CD14-positive monocyte (primary cell): ENCODE results near the gene SSTR4. TPM values are rescaled to one million over a fixed set of nuclear protein-coding genes. Genes with fewer than 3 reads are reported as not detected.
A peak's percentile ranks its signal among the peaks of the same experiment; 100 is the strongest.

Source experiments
- DNase-seq, 3 donors: peaks; one replicate each; pipeline ENCODE4 v3.0.0-alpha.2; 2011 to 2022
- H2AFZ ChIP-seq: 2 replicates; pipeline ENCODE4 v1.6.0; 2012; ENCODE audit warnings: mild to moderate bottlenecking, low read depth, low read length, inconsistent platforms; ENCODE audit not compliant: insufficient read depth, poor library complexity, severe bottlenecking
- H3K27ac ChIP-seq, 2 donors: 1 replicate in 1 of 2; 2 replicates in 1 of 2; pipeline ENCODE4 v1.5.1; 2012 to 2013; ENCODE audit warnings: low read length in 2 of 2, control low read depth in 1 of 2, inconsistent platforms in 1 of 2, low read depth in 1 of 2, mild to moderate bottlenecking in 1 of 2
- H3K27me3 ChIP-seq, 2 donors: one replicate each; pipeline versions ENCODE4 v1.6.0 to v1.6.1; 2011 to 2013; ENCODE audit warnings: low read length in 2 of 2; ENCODE audit not compliant: control insufficient read depth in 2 of 2, insufficient read depth in 2 of 2
- H3K36me3 ChIP-seq, 2 donors: replicated peaks in 1 of 2; 1 replicate in 1 of 2; 2 replicates in 1 of 2; pipeline versions ENCODE4 v1.5.1 to v1.6.1; 2012 to 2013; ENCODE audit warnings: low read length in 2 of 2, control low read depth in 1 of 2, inconsistent platforms in 1 of 2, mild to moderate bottlenecking in 1 of 2; ENCODE audit not compliant: insufficient read depth in 2 of 2, control insufficient read depth in 1 of 2
- H3K4me1 ChIP-seq, 2 donors: 1 replicate in 1 of 2; 2 replicates in 1 of 2; pipeline versions ENCODE4 v1.5.1 to v1.6.1; 2012 to 2013; ENCODE audit warnings: low read length in 2 of 2, control low read depth in 1 of 2, inconsistent platforms in 1 of 2, mild to moderate bottlenecking in 1 of 2, moderate library complexity in 1 of 2; ENCODE audit not compliant: insufficient read depth in 2 of 2, control insufficient read depth in 1 of 2
- H3K4me2 ChIP-seq: replicated peaks from 2 replicates; pipeline ENCODE3; 2012; ENCODE audit warnings: low read length, moderate library complexity, mild to moderate bottlenecking; ENCODE audit not compliant: poor library complexity, severe bottlenecking; ENCODE audit errors: extremely low read depth
- H3K4me3 ChIP-seq, 3 experiments: fragments of 200-600 bp in 1 of 3; sonication (generic) in 1 of 3; replicated peaks in 1 of 3; 1 replicate in 2 of 3; 2 replicates in 1 of 3; pipeline ENCODE4 v1.5.1; 2011 to 2013; ENCODE audit warnings: low read length in 3 of 3, mild to moderate bottlenecking in 3 of 3, control low read depth in 2 of 3, low read depth in 2 of 3, inconsistent platforms in 1 of 3, moderate library complexity in 1 of 3
- H3K79me2 ChIP-seq: 2 replicates; pipeline ENCODE4 v1.6.0; 2012; ENCODE audit warnings: mild to moderate bottlenecking, control low read depth, inconsistent platforms, low read length, moderate library complexity; ENCODE audit not compliant: insufficient read depth
- H3K9ac ChIP-seq: 2 replicates; pipeline ENCODE4 v1.6.0; 2017; ENCODE audit warnings: low read length, mild to moderate bottlenecking; ENCODE audit not compliant: insufficient read depth, poor library complexity, severe bottlenecking
- H3K9me3 ChIP-seq, 2 donors: replicated peaks in 1 of 2; 1 replicate in 1 of 2; 2 replicates in 1 of 2; pipeline versions ENCODE4 v1.5.1 to v1.6.1; 2012 to 2013; ENCODE audit warnings: low read length in 2 of 2, control low read depth in 1 of 2; ENCODE audit not compliant: control insufficient read depth in 1 of 2, insufficient read depth in 1 of 2
- H4K20me1 ChIP-seq: 2 replicates; pipeline ENCODE4 v1.6.0; 2012; ENCODE audit warnings: mild to moderate bottlenecking, low read length, control low read depth, moderate library complexity; ENCODE audit not compliant: insufficient read depth
- H3K27ac Mint-ChIP-seq, 7 donors: one replicate each; pipeline ENCODE4 v1.8.0; 2020; ENCODE audit warnings: mild to moderate bottlenecking in 7 of 7, mixed read lengths in 7 of 7, moderate library complexity in 6 of 7, inconsistent platforms in 2 of 7
- H3K27me3 Mint-ChIP-seq, 3 donors: one replicate each; pipeline ENCODE4 v1.8.0; 2021 to 2022; ENCODE audit warnings: low read depth in 3 of 3, mild to moderate bottlenecking in 3 of 3, mixed read lengths in 3 of 3, moderate library complexity in 3 of 3, inconsistent platforms in 1 of 3
- H3K36me3 Mint-ChIP-seq, 2 donors: one replicate each; pipeline ENCODE4 v1.8.0; 2020; ENCODE audit warnings: mixed read lengths in 2 of 2, inconsistent platforms in 1 of 2, mild to moderate bottlenecking in 1 of 2
- H3K4me1 Mint-ChIP-seq: one replicate; pipeline ENCODE4 v1.8.0; 2020; ENCODE audit warnings: mild to moderate bottlenecking, mixed read lengths
- H3K4me3 Mint-ChIP-seq, 2 donors: one replicate each; pipeline ENCODE4 v1.8.0; 2020; ENCODE audit warnings: mild to moderate bottlenecking in 2 of 2, mixed read lengths in 2 of 2, moderate library complexity in 1 of 2
- H3K9me3 Mint-ChIP-seq, 7 donors: one replicate each; pipeline ENCODE4 v1.8.0; 2020 to 2022; ENCODE audit warnings: mixed read lengths in 7 of 7, mild to moderate bottlenecking in 6 of 7, moderate library complexity in 6 of 7, inconsistent platforms in 2 of 7
- WGBS: methylation state at CpG from one replicate; pipeline ENCODE4 v1.1.5; 2013; ENCODE audit warnings: missing lambda C conversion rate; ENCODE audit not compliant: insufficient coverage; 5-methylcytosine and 5-hydroxymethylcytosine counted together
- intact Hi-C, 2 donors: fragments of 100-400 bp; cut with micrococcal nuclease; formaldehyde crosslinking; loops; one replicate each; pipeline versions ENCODE4 v1.15.0 to v1.15.1; 2023
- polyA plus RNA-seq, 3 donors: library from polyadenylated mRNA; depleted of rRNA in 1 of 3; unstranded in 2 of 3; stranded (reverse) in 1 of 3; fragments of 300-500 nt in 2 of 3; fragments of >200 nt in 1 of 3; fragmentation: Illumina TruSeq in 2 of 3; gene quantifications; 1 replicate in 2 of 3; 2 replicates in 1 of 3; pipeline ENCODE4 v1.2.3, GENCODE V29; 2012 to 2021
- TF ChIP-seq, protein P1 (sequence below): fragments of 200-600 bp; IDR thresholded peaks from one replicate; pipeline ENCODE4 v1.8.0; 2022; ENCODE audit warnings: antibody characterized with exemption, mild to moderate bottlenecking

The SSTR4 gene
- polyA plus RNA-seq, 3 donors: not detected

DNA sequence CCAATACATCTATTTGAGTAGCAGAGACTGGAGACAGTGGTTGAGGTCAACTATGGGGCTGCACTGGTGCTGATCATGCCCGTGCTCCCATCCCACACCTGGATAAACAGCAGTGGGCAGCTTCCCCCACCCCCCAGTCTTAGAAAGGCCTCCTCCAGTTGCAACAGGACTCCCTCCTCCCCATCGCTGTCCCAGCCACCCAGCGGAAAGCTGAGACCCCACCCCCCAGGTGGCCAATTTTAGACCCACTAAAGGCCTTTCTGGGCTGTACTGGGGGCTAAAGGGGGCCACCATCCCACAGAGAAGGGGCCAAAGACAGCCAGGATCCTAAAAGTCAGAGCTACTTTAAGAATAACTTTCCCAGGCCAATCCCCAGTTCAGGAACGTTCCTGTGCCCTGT lies 1.2 kb upstream of the SSTR4 start:
- H2AFZ ChIP-seq: no peak overlapping the region
- Mint-ChIP-seq H3K27me3 (peaks cover 40 to 55% (median 41%) of the 10 kb centered on the region in 3 donors), H3K4me1 (peaks cover 27% of the 10 kb centered on the region), H3K9me3 (peaks cover 3 to 9% (median 6%) of the 10 kb centered on the region in 7 donors), H3K36me3 (peaks cover 0 to 5% of the 10 kb centered on the region in 2 donors), H3K27ac (no peak overlapping the region), H3K4me3 (peak overlapping the region in 1 of 2 donors; percentile 71)
- H3K36me3 ChIP-seq: no peaks in the 10 kb centered on the region
- H3K4me1 ChIP-seq: peaks cover 6 to 27% of the 10 kb centered on the region in 2 donors
- H4K20me1 ChIP-seq: no peaks in the 10 kb centered on the region
- intact Hi-C loops: loop anchor here in 1 of 2 donors (5.0 kb wide), 1 partner anchor 298 kb away; no protein-coding TSS in a partner anchor
- no peak overlapping the region for H3K4me3 ChIP-seq
- 95% methylated on average over 3 of the region's 4 CpGs for WGBS
- peaks cover 21 to 42% of the 10 kb centered on the region in 2 donors for H3K27me3 ChIP-seq
- H3K9ac ChIP-seq: no peak overlapping the region
- no peak for DNase-seq
- no peak overlapping the region for H3K4me2 ChIP-seq
- H3K9me3 ChIP-seq: no peaks in the 10 kb centered on the region
- TF ChIP-seq, protein P1, sequence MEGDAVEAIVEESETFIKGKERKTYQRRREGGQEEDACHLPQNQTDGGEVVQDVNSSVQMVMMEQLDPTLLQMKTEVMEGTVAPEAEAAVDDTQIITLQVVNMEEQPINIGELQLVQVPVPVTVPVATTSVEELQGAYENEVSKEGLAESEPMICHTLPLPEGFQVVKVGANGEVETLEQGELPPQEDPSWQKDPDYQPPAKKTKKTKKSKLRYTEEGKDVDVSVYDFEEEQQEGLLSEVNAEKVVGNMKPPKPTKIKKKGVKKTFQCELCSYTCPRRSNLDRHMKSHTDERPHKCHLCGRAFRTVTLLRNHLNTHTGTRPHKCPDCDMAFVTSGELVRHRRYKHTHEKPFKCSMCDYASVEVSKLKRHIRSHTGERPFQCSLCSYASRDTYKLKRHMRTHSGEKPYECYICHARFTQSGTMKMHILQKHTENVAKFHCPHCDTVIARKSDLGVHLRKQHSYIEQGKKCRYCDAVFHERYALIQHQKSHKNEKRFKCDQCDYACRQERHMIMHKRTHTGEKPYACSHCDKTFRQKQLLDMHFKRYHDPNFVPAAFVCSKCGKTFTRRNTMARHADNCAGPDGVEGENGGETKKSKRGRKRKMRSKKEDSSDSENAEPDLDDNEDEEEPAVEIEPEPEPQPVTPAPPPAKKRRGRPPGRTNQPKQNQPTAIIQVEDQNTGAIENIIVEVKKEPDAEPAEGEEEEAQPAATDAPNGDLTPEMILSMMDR: no peak
- H3K27ac ChIP-seq: no peak overlapping the region
- no peaks in the 10 kb centered on the region for H3K79me2 ChIP-seq

DNA sequence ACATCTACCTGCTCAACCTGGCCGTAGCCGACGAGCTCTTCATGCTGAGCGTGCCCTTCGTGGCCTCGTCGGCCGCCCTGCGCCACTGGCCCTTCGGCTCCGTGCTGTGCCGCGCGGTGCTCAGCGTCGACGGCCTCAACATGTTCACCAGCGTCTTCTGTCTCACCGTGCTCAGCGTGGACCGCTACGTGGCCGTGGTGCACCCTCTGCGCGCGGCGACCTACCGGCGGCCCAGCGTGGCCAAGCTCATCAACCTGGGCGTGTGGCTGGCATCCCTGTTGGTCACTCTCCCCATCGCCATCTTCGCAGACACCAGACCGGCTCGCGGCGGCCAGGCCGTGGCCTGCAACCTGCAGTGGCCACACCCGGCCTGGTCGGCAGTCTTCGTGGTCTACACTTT lies 619 bp downstream of the SSTR4 start:
- Histone ChIP-seq H3K9me3 (no peaks in the 10 kb centered on the region), H3K27me3 (peaks cover 30 to 47% of the 10 kb centered on the region in 2 donors), H3K4me2 (no peak overlapping the region), H3K4me3 (no peak overlapping the region), H3K4me1 (peaks cover 0 to 15% of the 10 kb centered on the region in 2 donors), H3K9ac (no peak overlapping the region), H2AFZ (no peak overlapping the region), H4K20me1 (no peaks in the 10 kb centered on the region), H3K27ac (no peak overlapping the region), H3K79me2 (no peaks in the 10 kb centered on the region), H3K36me3 (no peaks in the 10 kb centered on the region)
- H3K9me3 Mint-ChIP-seq: peaks cover 3 to 8% (median 6%) of the 10 kb centered on the region in 7 donors
- TF ChIP-seq, protein P1: no peak
- peaks cover 47 to 70% (median 52%) of the 10 kb centered on the region in 3 donors for H3K27me3 Mint-ChIP-seq
- peaks cover 15% of the 10 kb centered on the region for H3K4me1 Mint-ChIP-seq
- no peak for DNase-seq
- no peak overlapping the region for H3K27ac Mint-ChIP-seq
- peaks cover 0 to 5% of the 10 kb centered on the region in 2 donors for H3K36me3 Mint-ChIP-seq
- WGBS: 88% methylated on average over 41 of the region's 41 CpGs
- intact Hi-C loops: no loop called here
- H3K4me3 Mint-ChIP-seq: peak overlapping the region in 1 of 2 donors; percentile 77
